ENCODE results near the gene SCAPER. TPM values are rescaled to one million over a fixed set of nuclear protein-coding genes. Genes with fewer than 3 reads are reported as not detected.

SCAPER gene
- total RNA-seq, 2 donors from 2014 or later, result 15.2 to 17.8 TPM

DNA sequence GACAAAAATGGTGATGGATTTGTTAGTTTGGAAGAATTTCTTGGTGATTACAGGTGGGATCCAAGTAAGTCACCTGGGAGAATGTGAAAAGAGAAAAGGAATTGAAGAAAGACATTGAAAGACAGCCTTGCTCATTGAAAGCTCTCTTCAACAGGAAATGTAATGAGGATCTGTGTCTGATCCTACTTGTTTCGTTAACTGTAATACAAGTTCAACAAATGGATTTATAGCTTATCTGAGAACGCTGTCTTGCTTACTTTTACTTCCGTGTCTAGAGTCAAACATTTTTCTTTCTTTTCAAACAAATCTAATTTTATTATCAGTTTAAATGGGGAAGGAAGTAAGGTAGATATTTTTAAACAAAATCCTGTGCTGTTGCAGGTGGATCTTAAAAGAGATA is 42.3 kb upstream of the SCAPER start:
- DNase-seq, result no peak
- Histone ChIP-seq H3K4me3 (no peak overlapping the region), H3K4me1 (no peaks in the 10 kb centered on the region), H3K9ac (ENCODE audit: low read depth in 2 of 2, low read length in 2 of 2) (no peak overlapping the region), H3K27me3 (no peaks in the 10 kb centered on the region), H3K27ac (no peak overlapping the region), H3K36me3 (no peaks in the 10 kb centered on the region), H3K9me3 (no peaks in the 10 kb centered on the region)
- TF ChIP-seq, protein P1, sequence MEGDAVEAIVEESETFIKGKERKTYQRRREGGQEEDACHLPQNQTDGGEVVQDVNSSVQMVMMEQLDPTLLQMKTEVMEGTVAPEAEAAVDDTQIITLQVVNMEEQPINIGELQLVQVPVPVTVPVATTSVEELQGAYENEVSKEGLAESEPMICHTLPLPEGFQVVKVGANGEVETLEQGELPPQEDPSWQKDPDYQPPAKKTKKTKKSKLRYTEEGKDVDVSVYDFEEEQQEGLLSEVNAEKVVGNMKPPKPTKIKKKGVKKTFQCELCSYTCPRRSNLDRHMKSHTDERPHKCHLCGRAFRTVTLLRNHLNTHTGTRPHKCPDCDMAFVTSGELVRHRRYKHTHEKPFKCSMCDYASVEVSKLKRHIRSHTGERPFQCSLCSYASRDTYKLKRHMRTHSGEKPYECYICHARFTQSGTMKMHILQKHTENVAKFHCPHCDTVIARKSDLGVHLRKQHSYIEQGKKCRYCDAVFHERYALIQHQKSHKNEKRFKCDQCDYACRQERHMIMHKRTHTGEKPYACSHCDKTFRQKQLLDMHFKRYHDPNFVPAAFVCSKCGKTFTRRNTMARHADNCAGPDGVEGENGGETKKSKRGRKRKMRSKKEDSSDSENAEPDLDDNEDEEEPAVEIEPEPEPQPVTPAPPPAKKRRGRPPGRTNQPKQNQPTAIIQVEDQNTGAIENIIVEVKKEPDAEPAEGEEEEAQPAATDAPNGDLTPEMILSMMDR (IDR thresholded peaks at IDR 0.05), result no peak
- intact Hi-C loops (cut with DNase I), result no loop called here

DNA sequence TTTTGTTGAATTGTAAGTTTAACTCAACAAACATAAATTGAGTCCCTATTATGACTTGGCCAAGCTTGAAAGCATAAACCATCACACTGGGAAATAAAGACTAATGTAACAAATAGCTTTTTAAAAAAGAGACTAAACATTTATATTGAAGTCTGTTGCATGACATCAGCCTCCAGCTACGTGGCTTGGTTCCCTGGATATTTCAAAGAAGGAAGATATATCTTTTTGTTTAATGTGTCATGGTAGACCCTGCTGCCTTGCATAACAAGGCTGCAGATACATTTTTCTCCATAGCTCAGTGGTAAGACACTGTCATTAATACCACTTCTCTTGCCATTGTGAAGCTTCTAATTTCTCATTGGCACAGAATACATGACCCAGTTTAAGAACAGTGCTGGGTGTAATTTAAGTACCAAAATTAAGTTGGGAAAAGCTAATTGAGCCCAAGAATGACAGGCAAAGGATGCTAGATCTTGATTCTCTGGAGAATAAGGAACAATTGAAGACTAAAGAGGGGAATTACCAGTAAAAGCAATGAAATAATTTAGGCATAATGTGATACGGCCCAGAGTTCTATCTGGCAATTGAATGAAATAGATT is 40.5 kb upstream of the SCAPER start:
- DNase-seq, result no peak
- TF ChIP-seq, protein P1 (IDR thresholded peaks at IDR 0.05), result no peak
- intact Hi-C loops (cut with DNase I), result no loop called here
- Histone ChIP-seq H3K36me3 (no peaks in the 10 kb centered on the region), H3K27ac (no peak overlapping the region), H3K9me3 (no peaks in the 10 kb centered on the region), H3K27me3 (no peaks in the 10 kb centered on the region), H3K4me3 (no peak overlapping the region), H3K9ac (ENCODE audit: low read depth in 2 of 2, low read length in 2 of 2) (no peak overlapping the region), H3K4me1 (no peaks in the 10 kb centered on the region)

DNA sequence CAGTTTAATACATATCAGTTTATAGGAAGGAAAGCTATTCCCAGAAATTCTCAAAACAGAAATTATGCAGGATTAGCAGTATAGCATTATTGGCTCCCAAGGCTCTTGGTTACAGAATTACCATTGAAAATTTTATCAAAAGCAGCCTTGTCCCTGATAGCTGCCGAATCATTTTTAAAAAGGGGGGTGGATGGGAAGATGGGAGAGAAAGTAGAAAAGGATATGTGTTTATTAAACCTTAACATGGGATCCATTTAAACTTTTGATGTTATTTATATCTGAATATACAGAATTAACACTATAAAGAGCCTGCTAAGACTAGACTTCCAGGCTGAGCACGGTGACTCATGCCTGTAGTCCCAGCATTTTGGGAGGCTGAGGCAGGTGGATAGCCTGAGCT is 37.2 kb upstream of the SCAPER start:
- Histone ChIP-seq H3K4me1 (no peaks in the 10 kb centered on the region), H3K9me3 (no peaks in the 10 kb centered on the region), H3K9ac (ENCODE audit: low read depth in 2 of 2, low read length in 2 of 2) (no peak overlapping the region), H3K4me3 (no peak overlapping the region), H3K27me3 (no peaks in the 10 kb centered on the region), H3K36me3 (no peaks in the 10 kb centered on the region), H3K27ac (no peak overlapping the region)
- TF ChIP-seq, protein P1 (IDR thresholded peaks at IDR 0.05), result no peak
- intact Hi-C loops (cut with DNase I), result no loop called here
- no peak for DNase-seq

DNA sequence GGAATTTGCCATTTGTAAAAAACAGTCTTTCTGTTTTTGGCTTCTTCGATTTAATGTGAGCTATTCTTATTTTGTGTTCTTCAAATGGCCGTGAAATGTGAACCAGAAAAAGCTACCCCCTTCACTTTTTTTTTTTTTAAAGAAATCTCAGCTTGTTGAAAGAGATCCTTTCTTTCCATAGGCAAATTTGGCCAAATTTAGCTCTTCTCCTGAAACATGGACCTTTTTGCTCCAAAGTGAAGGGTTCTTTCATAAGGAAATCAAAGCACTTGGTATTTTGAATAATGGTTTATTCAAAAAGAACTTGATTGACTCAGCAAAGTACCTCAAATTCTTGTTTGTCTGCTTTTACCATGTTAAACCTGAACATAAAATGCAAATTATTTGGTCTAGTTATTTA is 36.5 kb upstream of the SCAPER start:
- Histone ChIP-seq H3K27ac (no peak overlapping the region), H3K36me3 (no peaks in the 10 kb centered on the region), H3K4me3 (no peak overlapping the region), H3K4me1 (no peaks in the 10 kb centered on the region), H3K9me3 (no peaks in the 10 kb centered on the region), H3K9ac (ENCODE audit: low read depth in 2 of 2, low read length in 2 of 2) (no peak overlapping the region), H3K27me3 (no peaks in the 10 kb centered on the region)
- DNase-seq, result no peak
- intact Hi-C loops (cut with DNase I), result no loop called here
- TF ChIP-seq, protein P1 (IDR thresholded peaks at IDR 0.05), result no peak

DNA sequence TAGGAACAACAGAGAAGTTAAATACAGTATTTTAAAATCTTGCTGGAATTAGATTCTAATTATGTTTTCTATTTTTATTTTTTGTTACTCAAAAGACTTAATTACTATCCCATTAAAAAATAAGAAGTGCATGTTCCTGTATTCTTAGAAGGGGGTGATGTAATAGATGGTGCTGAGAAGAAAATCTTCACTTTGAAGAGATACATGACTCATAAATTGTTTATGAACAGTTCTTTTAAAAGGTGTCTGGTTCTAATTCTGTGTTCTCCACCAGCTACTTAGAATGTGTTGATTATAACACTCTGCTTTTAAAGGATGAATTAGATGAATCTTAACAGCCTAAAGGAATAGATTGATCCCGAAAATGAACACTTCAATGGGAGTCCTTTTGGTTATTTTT is 34.6 kb upstream of the SCAPER start:
- no peaks in the 10 kb centered on the region for H3K36me3 ChIP-seq
- no peaks in the 10 kb centered on the region for H3K27me3 ChIP-seq
- DNase-seq, result no peak
- no peak overlapping the region for H3K4me3 ChIP-seq
- TF ChIP-seq, protein P1 (IDR thresholded peaks at IDR 0.05), result no peak
- no peak overlapping the region for H3K27ac ChIP-seq
- intact Hi-C loops (cut with DNase I), result no loop called here
- no peaks in the 10 kb centered on the region for H3K9me3 ChIP-seq
- H3K9ac ChIP-seq (ENCODE audit: low read depth in 2 of 2, low read length in 2 of 2), result no peak overlapping the region
- H3K4me1 ChIP-seq, result no peaks in the 10 kb centered on the region
